ENCODE measurements around the gene MRPL39. TPM values are rescaled to one million over a fixed set of nuclear protein-coding genes. Genes with fewer than 3 reads are reported as not detected.

The MRPL39 gene
- total RNA-seq, 3 donors from 2014 or later, result 21.6 to 27.9 (median 22.1) TPM

DNA sequence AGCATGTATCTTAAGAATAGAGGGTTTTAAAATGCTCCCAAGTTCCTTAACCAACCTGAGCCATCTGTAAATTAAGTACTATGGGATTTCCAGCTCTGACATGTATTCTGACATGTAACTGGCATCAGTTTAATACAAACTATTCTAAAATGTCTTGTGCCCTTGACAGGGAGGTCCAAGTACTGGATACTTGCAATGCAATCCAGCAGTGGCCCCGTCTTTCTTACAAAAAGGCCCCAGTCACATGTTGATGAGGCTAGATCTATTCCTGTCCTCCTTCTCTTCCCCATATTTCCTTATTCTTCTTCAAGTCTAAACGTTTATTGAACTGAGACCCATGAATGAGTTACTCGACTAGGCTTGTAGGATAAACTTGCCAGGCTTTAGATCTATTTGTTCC is 46.4 kb downstream of the MRPL39 start:
- Histone ChIP-seq H3K4me3 (no peak overlapping the region), H3K9me3 (no peaks in the 10 kb centered on the region), H3K4me1 (ENCODE audit: low read depth) (no peaks in the 10 kb centered on the region), H3K36me3 (ENCODE audit: low read depth) (no peaks in the 10 kb centered on the region)
- ATAC-seq (no peak), DNase-seq (no peak)
- intact Hi-C loops (cut with DNase I, micrococcal nuclease), result no loop called here
- TF ChIP-seq, protein P1, sequence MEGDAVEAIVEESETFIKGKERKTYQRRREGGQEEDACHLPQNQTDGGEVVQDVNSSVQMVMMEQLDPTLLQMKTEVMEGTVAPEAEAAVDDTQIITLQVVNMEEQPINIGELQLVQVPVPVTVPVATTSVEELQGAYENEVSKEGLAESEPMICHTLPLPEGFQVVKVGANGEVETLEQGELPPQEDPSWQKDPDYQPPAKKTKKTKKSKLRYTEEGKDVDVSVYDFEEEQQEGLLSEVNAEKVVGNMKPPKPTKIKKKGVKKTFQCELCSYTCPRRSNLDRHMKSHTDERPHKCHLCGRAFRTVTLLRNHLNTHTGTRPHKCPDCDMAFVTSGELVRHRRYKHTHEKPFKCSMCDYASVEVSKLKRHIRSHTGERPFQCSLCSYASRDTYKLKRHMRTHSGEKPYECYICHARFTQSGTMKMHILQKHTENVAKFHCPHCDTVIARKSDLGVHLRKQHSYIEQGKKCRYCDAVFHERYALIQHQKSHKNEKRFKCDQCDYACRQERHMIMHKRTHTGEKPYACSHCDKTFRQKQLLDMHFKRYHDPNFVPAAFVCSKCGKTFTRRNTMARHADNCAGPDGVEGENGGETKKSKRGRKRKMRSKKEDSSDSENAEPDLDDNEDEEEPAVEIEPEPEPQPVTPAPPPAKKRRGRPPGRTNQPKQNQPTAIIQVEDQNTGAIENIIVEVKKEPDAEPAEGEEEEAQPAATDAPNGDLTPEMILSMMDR (IDR thresholded peaks at IDR 0.05), result no peak

DNA sequence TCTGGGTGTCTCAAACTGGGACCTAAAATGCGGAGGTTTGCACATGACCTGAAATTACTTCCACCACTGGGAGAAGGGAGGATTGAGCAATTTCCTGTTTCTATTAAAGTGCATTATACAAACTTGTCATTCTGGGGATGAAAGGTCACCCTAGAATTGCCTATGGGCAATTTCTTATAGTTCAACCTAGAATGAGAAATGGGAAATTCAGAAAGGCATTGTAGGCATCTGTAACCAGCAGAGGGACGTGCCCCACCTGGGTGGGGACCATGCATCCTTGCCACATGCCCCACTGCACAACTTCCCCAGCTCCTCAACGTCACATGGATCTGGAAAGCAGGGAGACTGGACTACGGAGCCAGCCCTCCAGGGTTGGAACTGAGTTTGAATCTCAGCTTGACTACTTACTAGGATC is 47.0 kb downstream of the MRPL39 start:
- intact Hi-C loops (cut with DNase I, micrococcal nuclease), result no loop called here
- H3K9me3 ChIP-seq, result no peaks in the 10 kb centered on the region
- TF ChIP-seq, protein P1 (IDR thresholded peaks at IDR 0.05), result no peak
- ATAC-seq (no peak), DNase-seq (no peak)
- H3K4me3 ChIP-seq, result no peak overlapping the region
- no peaks in the 10 kb centered on the region for H3K4me1 ChIP-seq (ENCODE audit: low read depth)
- H3K36me3 ChIP-seq (ENCODE audit: low read depth), result no peaks in the 10 kb centered on the region

DNA sequence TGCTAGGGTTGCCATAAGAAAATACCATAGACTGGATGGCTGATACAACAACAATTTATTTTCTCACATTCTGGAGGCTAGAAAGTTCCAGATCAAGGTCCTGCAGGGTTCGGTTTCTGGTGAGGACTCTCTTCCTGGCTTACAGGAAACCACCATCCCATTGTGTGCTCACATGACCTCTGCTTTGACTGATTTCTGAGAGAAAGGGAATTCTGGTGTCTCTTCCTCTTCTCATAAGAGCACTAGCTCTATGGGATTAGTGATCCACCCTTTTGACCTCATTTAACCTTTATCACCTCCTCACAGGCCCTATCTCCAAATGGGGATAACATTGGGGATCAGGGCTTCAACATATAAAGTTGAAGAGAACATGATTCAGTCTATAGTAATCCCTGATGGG is 47.5 kb downstream of the MRPL39 start:
- Histone ChIP-seq H3K36me3 (ENCODE audit: low read depth) (no peaks in the 10 kb centered on the region), H3K9me3 (no peaks in the 10 kb centered on the region), H3K4me1 (ENCODE audit: low read depth) (no peaks in the 10 kb centered on the region), H3K4me3 (no peak overlapping the region)
- TF ChIP-seq, protein P1 (IDR thresholded peaks at IDR 0.05), result no peak
- ATAC-seq, result no peak
- DNase-seq, result no peak
- intact Hi-C loops (cut with DNase I, micrococcal nuclease), result no loop called here

DNA sequence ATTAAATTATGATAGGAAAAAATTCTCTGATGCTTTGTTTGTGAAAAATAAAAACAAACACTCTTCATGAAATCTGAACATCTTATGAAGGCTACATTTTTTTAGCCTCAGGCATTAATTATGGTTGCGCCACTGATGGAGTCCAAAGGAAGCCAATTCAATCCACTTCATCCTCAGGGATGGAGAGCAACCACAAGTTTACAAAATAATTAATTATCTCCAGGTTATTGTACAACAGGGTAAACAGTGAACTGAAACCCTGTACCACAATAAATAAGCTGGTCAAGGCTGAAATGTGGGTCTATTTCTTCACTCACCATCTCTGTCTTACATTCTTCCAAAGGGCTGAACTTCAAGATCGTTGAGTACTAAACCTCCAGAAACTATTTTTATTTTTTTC is 49.2 kb downstream of the MRPL39 start:
- Histone ChIP-seq H3K4me1 (ENCODE audit: low read depth) (no peaks in the 10 kb centered on the region), H3K4me3 (no peak overlapping the region), H3K9me3 (no peaks in the 10 kb centered on the region), H3K36me3 (ENCODE audit: low read depth) (no peaks in the 10 kb centered on the region)
- no peak for ATAC-seq
- TF ChIP-seq, protein P1 (IDR thresholded peaks at IDR 0.05), result no peak
- DNase-seq, result no peak
- intact Hi-C loops (cut with DNase I, micrococcal nuclease), result no loop called here

DNA sequence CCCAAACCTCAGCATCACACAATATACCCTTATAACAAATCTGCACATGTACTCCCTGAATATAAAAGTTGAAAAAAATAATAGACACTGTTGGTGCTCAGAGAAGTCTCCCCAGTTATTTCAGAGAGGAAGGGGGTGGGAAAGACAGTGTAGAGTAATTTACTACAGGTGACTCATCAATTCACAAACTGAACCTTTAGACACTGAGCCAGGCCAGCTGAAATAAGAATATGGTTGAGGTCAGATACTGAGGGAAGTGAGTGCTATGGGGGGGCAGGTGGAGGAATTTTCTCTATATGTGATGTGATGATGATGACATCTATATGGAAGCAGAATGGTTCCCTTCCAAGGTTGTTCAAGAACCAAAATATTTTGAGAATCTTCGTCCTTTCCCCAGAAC is 50.1 kb downstream of the MRPL39 start:
- TF ChIP-seq, protein P1 (IDR thresholded peaks at IDR 0.05), result no peak
- DNase-seq, result no peak
- H3K4me3 ChIP-seq, result no peak overlapping the region
- intact Hi-C loops (cut with DNase I, micrococcal nuclease), result no loop called here
- no peaks in the 10 kb centered on the region for H3K4me1 ChIP-seq (ENCODE audit: low read depth)
- ATAC-seq, result no peak
- H3K9me3 ChIP-seq, result no peaks in the 10 kb centered on the region
- H3K36me3 ChIP-seq (ENCODE audit: low read depth), result no peaks in the 10 kb centered on the region

DNA sequence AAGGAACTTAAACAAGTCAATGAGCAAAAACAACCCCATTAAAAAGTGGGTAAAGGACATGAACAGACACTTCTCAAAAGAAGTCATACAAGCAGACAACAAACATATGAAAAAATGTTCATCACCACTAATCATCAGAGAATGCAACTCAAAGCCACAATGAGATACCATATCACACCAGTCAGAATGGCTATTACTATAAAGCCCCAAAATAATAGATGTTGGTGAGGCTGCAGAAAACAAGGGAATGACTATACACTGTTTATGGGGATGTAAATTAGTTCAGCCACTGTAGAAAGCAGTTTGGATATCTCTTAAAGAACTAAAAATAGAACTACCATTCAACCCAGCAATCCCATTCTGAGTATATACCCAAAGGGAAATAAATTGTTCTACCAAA is 51.2 kb downstream of the MRPL39 start:
- TF ChIP-seq, protein P1 (IDR thresholded peaks at IDR 0.05), result no peak
- Histone ChIP-seq H3K36me3 (ENCODE audit: low read depth) (no peaks in the 10 kb centered on the region), H3K4me1 (ENCODE audit: low read depth) (no peaks in the 10 kb centered on the region), H3K9me3 (no peaks in the 10 kb centered on the region), H3K4me3 (no peak overlapping the region)
- DNase-seq (no peak), ATAC-seq (no peak)
- intact Hi-C loops (cut with DNase I, micrococcal nuclease), result no loop called here
